H1 (cell line): ENCODE data around the gene ADNP2. TPM values are rescaled to one million over a fixed set of nuclear protein-coding genes. Genes with fewer than 3 reads are reported as not detected.

Experiments used
- CTCF ChIA-PET: fragments of 300-600 bp; sonication (Branson Sonifier 250); formaldehyde crosslinking; loops from one replicate; lab custom pipeline; 2021; ENCODE audit not compliant: partially characterized antibody; lab: Charles Lee
- POLR2A ChIA-PET: fragments of 300-600 bp; sonication (Branson Sonifier 250); formaldehyde crosslinking; loops from one replicate; lab custom pipeline; 2021; ENCODE audit warnings: inconsistent platforms; ENCODE audit not compliant: partially characterized antibody; lab: Charles Lee
- DNase-seq, 2 experiments: peaks; one replicate each; pipeline versions ENCODE4 v3.0.0 to v3.0.0-alpha.2; 2010 to 2022; ENCODE audit warnings: low spot score in 2 of 2, low read depth in 1 of 2, mixed read lengths in 1 of 2
- FAIRE-seq: peaks from 2 replicates; lab custom pipeline; 2011; peaks lifted over from hg19 to GRCh38; lab: Jason Lieb, UNC
- H2AFZ ChIP-seq: 2 replicates; pipeline ENCODE4 v1.8.1; 2012; ENCODE audit warnings: low read length, inconsistent platforms
- H2AK5ac ChIP-seq: 2 replicates; pipeline ENCODE4 v1.6.1; 2013; ENCODE audit warnings: low read depth, low read length
- H2BK120ac ChIP-seq: replicated peaks from 2 replicates; pipeline ENCODE3; 2013; ENCODE audit warnings: low read depth, low read length, inconsistent platforms
- H2BK12ac ChIP-seq: 2 replicates; pipeline ENCODE4 v1.6.1; 2013; ENCODE audit warnings: low read depth, low read length
- H2BK15ac ChIP-seq: 2 replicates; pipeline ENCODE4 v1.6.1; 2013; ENCODE audit warnings: low read length
- H2BK20ac ChIP-seq: 2 replicates; pipeline ENCODE4 v1.6.1; 2013; ENCODE audit warnings: low read length
- H2BK5ac ChIP-seq: 2 replicates; pipeline ENCODE4 v1.6.1; 2013; ENCODE audit warnings: low read depth, low read length
- H3K14ac ChIP-seq: 2 replicates; pipeline ENCODE4 v1.6.1; 2013; ENCODE audit warnings: inconsistent platforms; ENCODE audit not compliant: insufficient read length
- H3K18ac ChIP-seq: 2 replicates; pipeline ENCODE4 v1.6.1; 2013; ENCODE audit warnings: low read length; ENCODE audit errors: extremely low read depth
- H3K23ac ChIP-seq: 2 replicates; pipeline ENCODE4 v1.6.1; 2013; ENCODE audit warnings: inconsistent platforms; ENCODE audit not compliant: insufficient read length
- H3K23me2 ChIP-seq: 2 replicates; pipeline ENCODE4 v1.6.1; 2013; ENCODE audit warnings: low read depth, low read length
- H3K27ac ChIP-seq: 2 replicates; pipeline ENCODE4 v1.6.1; 2011; ENCODE audit warnings: low read depth, low read length, inconsistent platforms
- H3K27me3 ChIP-seq, 4 experiments: replicated peaks in 1 of 4; 1 replicate in 1 of 4; 2 replicates in 3 of 4; pipeline versions ENCODE4 v1.6.1 to v1.8.1; 2011 to 2013; ENCODE audit warnings: low read length in 3 of 4, mild to moderate bottlenecking in 3 of 4, inconsistent platforms in 2 of 4, mixed read lengths in 2 of 4, moderate library complexity in 1 of 4; ENCODE audit not compliant: control insufficient read depth in 3 of 4, insufficient read depth in 3 of 4; ENCODE audit errors: extremely low read depth in 1 of 4
- H3K36me3 ChIP-seq, 4 experiments: 2 replicates each; pipeline versions ENCODE4 v1.6.1 to v1.8.1; 2011 to 2013; ENCODE audit warnings: mild to moderate bottlenecking in 4 of 4, low read length in 3 of 4, moderate library complexity in 2 of 4, control low read depth in 1 of 4, inconsistent platforms in 1 of 4; ENCODE audit not compliant: insufficient read depth in 4 of 4, control insufficient read depth in 2 of 4
- H3K4ac ChIP-seq: replicated peaks from 2 replicates; pipeline ENCODE3; 2013; ENCODE audit warnings: low read length, low read depth, mixed read lengths, inconsistent platforms; ENCODE audit not compliant: insufficient read length
- H3K4me1 ChIP-seq, 4 experiments: replicated peaks in 1 of 4; 1 replicate in 1 of 4; 2 replicates in 3 of 4; pipeline versions ENCODE4 v1.6.1 to v1.8.1; 2011 to 2013; ENCODE audit warnings: low read length in 3 of 4, inconsistent platforms in 2 of 4, mixed read lengths in 1 of 4; ENCODE audit not compliant: insufficient read depth in 4 of 4, control insufficient read depth in 3 of 4
- H3K4me2 ChIP-seq, 2 experiments: 2 replicates each; pipeline versions ENCODE4 v1.6.1 to v1.8.1; 2011 to 2013; ENCODE audit warnings: low read depth in 2 of 2, low read length in 2 of 2, control low read depth in 1 of 2, inconsistent platforms in 1 of 2, mild to moderate bottlenecking in 1 of 2; ENCODE audit not compliant: insufficient read depth in 1 of 2
- H3K4me3 ChIP-seq, 4 experiments: fragments of 200-600, 300-600 bp in 1 of 4; sonication (generic), shearing (Covaris generic), sonication (Bioruptor Twin) in 1 of 4; 2 replicates each; pipeline versions ENCODE4 v1.5.1 to v1.8.1; 2011 to 2016; ENCODE audit warnings: low read length in 4 of 4, low read depth in 3 of 4, control low read depth in 2 of 4, inconsistent platforms in 2 of 4, mild to moderate bottlenecking in 2 of 4, mixed read lengths in 1 of 4, moderate library complexity in 1 of 4; ENCODE audit not compliant: insufficient read depth in 2 of 4; ENCODE audit errors: extremely low read depth in 1 of 4
- H3K56ac ChIP-seq: replicated peaks from 2 replicates; pipeline ENCODE3; 2013; ENCODE audit warnings: low read depth, mild to moderate bottlenecking, mixed read lengths, low read length, inconsistent platforms; ENCODE audit not compliant: insufficient read length
- H3K79me1 ChIP-seq: 2 replicates; pipeline ENCODE4 v1.6.1; 2013; ENCODE audit warnings: low read depth, low read length, control low read depth
- H3K79me2 ChIP-seq, 2 experiments: 2 replicates each; pipeline versions ENCODE4 v1.6.1 to v1.8.1; 2012 to 2013; ENCODE audit warnings: low read length in 2 of 2, mild to moderate bottlenecking in 2 of 2, inconsistent platforms in 1 of 2; ENCODE audit not compliant: insufficient read depth in 2 of 2, control insufficient read depth in 1 of 2
- H3K9ac ChIP-seq, 4 experiments: replicated peaks in 1 of 4; 1 replicate in 1 of 4; 2 replicates in 3 of 4; pipeline versions ENCODE4 v1.6.1 to v1.8.1; 2011 to 2013; ENCODE audit warnings: low read depth in 3 of 4, low read length in 3 of 4, control low read depth in 2 of 4, mild to moderate bottlenecking in 2 of 4, moderate library complexity in 2 of 4, inconsistent platforms in 1 of 4; ENCODE audit errors: extremely low read depth in 1 of 4
- H3K9me3 ChIP-seq, 2 experiments: 2 replicates each; pipeline versions ENCODE4 v1.6.1 to v1.8.1; 2012 to 2013; ENCODE audit warnings: mild to moderate bottlenecking in 2 of 2, moderate library complexity in 2 of 2, control low read depth in 1 of 2, inconsistent platforms in 1 of 2, low read depth in 1 of 2, low read length in 1 of 2, mixed read lengths in 1 of 2; ENCODE audit not compliant: insufficient read depth in 2 of 2
- H4K20me1 ChIP-seq, 2 experiments: replicated peaks in 1 of 2; 2 replicates each; pipeline versions ENCODE3 to v1.8.1; 2011 to 2013; ENCODE audit warnings: inconsistent platforms in 2 of 2, low read length in 2 of 2, mild to moderate bottlenecking in 1 of 2; ENCODE audit not compliant: insufficient read depth in 2 of 2, control insufficient read depth in 1 of 2
- H4K5ac ChIP-seq: 2 replicates; pipeline ENCODE4 v1.6.1; 2013; ENCODE audit warnings: low read length, low read depth, mixed read lengths, inconsistent platforms; ENCODE audit not compliant: insufficient read length
- H4K8ac ChIP-seq: 2 replicates; pipeline ENCODE4 v1.8.0; 2013; ENCODE audit warnings: mild to moderate bottlenecking, moderate library complexity, low read length, inconsistent platforms; ENCODE audit not compliant: insufficient read depth; ENCODE audit errors: extremely low read depth
- H4K91ac ChIP-seq: replicated peaks from 2 replicates; pipeline ENCODE3; 2013; ENCODE audit warnings: low read length, mixed read lengths, inconsistent platforms; ENCODE audit not compliant: insufficient read length
- GTF2F1 ChIP-seq: IDR thresholded peaks from 2 replicates; pipeline ENCODE4 v1.6.1; 2012; ENCODE audit warnings: low read depth, low read length, improper control_type of control experiment, borderline replicate concordance
- KDM4A ChIP-seq: IDR thresholded peaks from one replicate; pipeline ENCODE4 v1.7.1; 2012; ENCODE audit warnings: low read depth, mild to moderate bottlenecking, moderate library complexity, low read length, inconsistent platforms; ENCODE audit not compliant: severe bottlenecking
- SAP30 ChIP-seq: fragments of 300-600 bp; sonication (generic); IDR thresholded peaks from 2 replicates; pipeline ENCODE4 v1.7.1; 2012; ENCODE audit warnings: low read length, moderate library complexity, mild to moderate bottlenecking, inconsistent platforms; ENCODE audit not compliant: insufficient read depth, insufficient replicate concordance
- WGBS, 2 experiments: shearing (Covaris generic) in 1 of 2; methylation state at CpG; one replicate each; pipeline versions ENCODE4 v1.1.6 to v1.1.7; 2013 to 2015; ENCODE audit warnings: low lambda C conversion rate in 2 of 2, mixed read lengths in 2 of 2, inconsistent platforms in 1 of 2, low coverage in 1 of 2, missing lambda C conversion rate in 1 of 2; ENCODE audit not compliant: insufficient replicate concordance in 2 of 2, insufficient coverage in 1 of 2, insufficient read length in 1 of 2; ENCODE audit errors: extremely low coverage in 1 of 2, missing lambda C conversion rate in 1 of 2; 5-methylcytosine and 5-hydroxymethylcytosine counted together
- polyA plus RNA-seq, 7 experiments: library from polyadenylated mRNA; depleted of rRNA in 3 of 7; stranded (reverse) in 5 of 7; unstranded in 2 of 7; fragments of >200 nt in 5 of 7; fragments of 200-250 nt in 2 of 7; gene quantifications; 1 replicate in 5 of 7; 2 replicates in 1 of 7; 4 replicates in 1 of 7; pipeline versions ENCODE4 v1.2.1 to v1.2.3, GENCODE V29; 2011 to 2013; ENCODE audit warnings: missing spikeins in 2 of 7, mixed read lengths in 2 of 7
- total RNA-seq: library from RNA; stranded (reverse); fragmentation: NEBNext Ultra II Directional; extraction: Animal tissue kit (Norgen Biotek cat#: 25700); gene quantifications from 2 replicates; pipeline ENCODE4 v1.2.1, GENCODE V29; 2021
- TF ChIP-seq, protein P1 (sequence below): IDR thresholded peaks from 2 replicates; pipeline ENCODE4 v1.6.1; 2012; ENCODE audit warnings: inconsistent platforms

The ADNP2 gene
- total and polyA plus RNA-seq, 2 of the 8 experiments (the other 6 are each of a cell fraction or from before 2014, with no cell fraction given), result 25.1 to 61.6 TPM

DNA sequence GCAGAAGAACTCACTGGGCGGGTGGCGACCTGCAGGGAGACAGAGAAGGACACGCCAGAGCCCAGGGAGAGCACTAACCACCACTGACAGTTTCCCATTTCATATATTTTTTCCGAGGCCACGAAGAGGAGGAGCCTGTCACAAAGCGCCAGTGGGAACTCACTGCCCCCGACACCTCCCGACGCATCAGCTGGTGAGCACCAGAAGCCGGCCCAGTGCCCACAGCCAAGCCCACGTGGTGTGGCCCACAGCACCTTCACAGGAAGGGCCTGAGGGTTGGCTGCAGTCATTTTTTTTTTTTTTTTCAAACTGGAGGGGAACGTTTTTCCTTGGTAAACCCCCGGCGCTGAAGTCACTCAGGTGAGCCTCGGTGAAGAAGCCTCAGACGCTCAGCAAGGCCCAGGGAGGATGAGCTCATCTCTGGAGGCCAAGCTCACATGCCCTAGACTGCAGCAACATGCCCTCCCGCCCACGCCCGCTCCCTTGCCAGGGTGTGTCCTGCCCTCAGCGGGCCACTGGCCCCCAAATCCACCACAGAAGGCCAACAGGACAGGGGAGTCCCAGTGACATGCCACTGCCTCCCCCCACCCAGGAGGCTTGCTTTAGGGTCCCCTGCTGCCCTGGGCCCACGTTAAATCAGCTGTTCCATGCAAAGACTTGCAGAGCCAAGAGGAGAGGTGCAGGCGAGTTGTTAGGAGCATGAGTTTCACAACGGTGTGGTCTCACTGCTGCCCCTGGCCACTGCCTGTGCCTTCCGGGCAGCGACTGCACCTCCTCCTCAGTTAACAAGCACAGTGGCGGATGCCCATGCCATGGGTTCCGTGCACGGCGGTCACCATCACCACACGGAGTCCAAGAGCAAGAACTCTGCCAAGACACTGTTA lies 70.1 kb downstream of the ADNP2 start:
- DNase-seq (no peak), FAIRE-seq (no peak)
- Histone ChIP-seq H2BK12ac (no peak overlapping the region), H2AFZ (no peak overlapping the region), H3K79me1 (peaks cover 7% of the 10 kb centered on the region; the same call in 1 of the 2 replicates), H3K18ac (no peak overlapping the region), H3K4me3 (no peak overlapping the region), H2AK5ac (no peak overlapping the region), H3K14ac (no peak overlapping the region), H3K4me1 (peaks cover 0 to 10% (median 3%) of the 10 kb centered on the region in 4 experiments; a peak in 5 of 7 replicates), H3K27me3 (no peaks in the 10 kb centered on the region), H3K79me2 (no peaks in the 10 kb centered on the region), H3K27ac (no peak overlapping the region), H2BK120ac (no peak overlapping the region), H3K4ac (no peak overlapping the region), H4K5ac (no peak overlapping the region), H3K4me2 (no peak overlapping the region), H2BK20ac (no peak overlapping the region), H3K56ac (no peak overlapping the region), H4K8ac (no peak overlapping the region), H2BK15ac (no peak overlapping the region), H4K20me1 (peaks cover 0 to 15% of the 10 kb centered on the region in 2 experiments), H2BK5ac (no peak overlapping the region; the same call in 1 of the 2 replicates), H3K23me2 (no peaks in the 10 kb centered on the region; the same call in 1 of the 2 replicates), H4K91ac (no peak overlapping the region), H3K9me3 (no peaks in the 10 kb centered on the region), H3K9ac (no peak overlapping the region), H3K23ac (no peak overlapping the region), H3K36me3 (no peaks in the 10 kb centered on the region)
- ChIA-PET POLR2A (interaction anchor here (1.9 kb wide), 1 partner anchor 10 kb away, joined by 5 read pairs; no protein-coding TSS in a partner anchor), CTCF (interaction anchor here (0.6 to 4.2 kb wide), 14 partner anchors 8 to 81 kb away, joined by 3 to 27 read pairs (median 3); no protein-coding TSS in a partner anchor)
- 89% methylated on average over 22 of the region's 30 CpGs; no CpG with 5 or more reads in 1 of the 2 experiments for WGBS, 2 experiments
- TF ChIP-seq KDM4A (no peak), GTF2F1 (no peak), SAP30 (no peak)
- TF ChIP-seq, protein P1, sequence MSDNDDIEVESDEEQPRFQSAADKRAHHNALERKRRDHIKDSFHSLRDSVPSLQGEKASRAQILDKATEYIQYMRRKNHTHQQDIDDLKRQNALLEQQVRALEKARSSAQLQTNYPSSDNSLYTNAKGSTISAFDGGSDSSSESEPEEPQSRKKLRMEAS, result no peak
